ENCODE results near the gene NOMO2. TPM values are rescaled to one million over a fixed set of nuclear protein-coding genes. Genes with fewer than 3 reads are reported as not detected.
"Not testable (repeated sequence)": the region's sequence is repeated elsewhere in the genome, so short reads cannot be mapped to it uniquely, and the experiment has no call there.

NOMO2 gene
- total RNA-seq, result 100 to 1,000 TPM in 1 of 2 experiments, 10 to 100 TPM in 1; 77.2 to 122 TPM

GRCh38 chr16:18561727-18562314, at the start of gene NOMO2:
NOMO2 (minus strand) TSS chr16:18562097; CDS start chr16:18562040, 57 bp downstream.
- H3K9me3 Mint-ChIP-seq; CTCF ChIA-PET; H3K27me3 Mint-ChIP-seq; POLR2A ChIA-PET; H3K36me3 Mint-ChIP-seq (ENCODE audit: low read depth): not testable (repeated sequence)
- H3K27ac Mint-ChIP-seq, result peak within 1 kb of the TSS; percentile 73
- DNase-seq, result peak; percentile 90
- peak within 1 kb of the TSS; percentile 68 for H3K4me3 Mint-ChIP-seq
- H3K4me1 Mint-ChIP-seq, result peaks cover 18% of the 10 kb centered on the region

- CTCF ChIA-PET; H3K36me3 Mint-ChIP-seq (ENCODE audit: low read depth); DNase-seq; H3K4me3 Mint-ChIP-seq; H3K27me3 Mint-ChIP-seq; H3K4me1 Mint-ChIP-seq; POLR2A ChIA-PET; H3K27ac Mint-ChIP-seq; H3K9me3 Mint-ChIP-seq: not testable (repeated sequence)
Observed at GRCh38 chr16:18610147-18610803, 48.4 kb upstream of the NOMO2 start.

GRCh38 chr16:18608271-18608670, 46.4 kb upstream of the NOMO2 start:
- H3K27me3 Mint-ChIP-seq; CTCF ChIA-PET; H3K27ac Mint-ChIP-seq; POLR2A ChIA-PET; H3K4me3 Mint-ChIP-seq; H3K9me3 Mint-ChIP-seq; H3K4me1 Mint-ChIP-seq; DNase-seq; H3K36me3 Mint-ChIP-seq (ENCODE audit: low read depth): not testable (repeated sequence)

- DNase-seq; H3K4me1 Mint-ChIP-seq; CTCF ChIA-PET; H3K36me3 Mint-ChIP-seq (ENCODE audit: low read depth); H3K27ac Mint-ChIP-seq; H3K9me3 Mint-ChIP-seq; POLR2A ChIA-PET; H3K4me3 Mint-ChIP-seq; H3K27me3 Mint-ChIP-seq: not testable (repeated sequence)
Observed at GRCh38 chr16:18603572-18604246, 41.8 kb upstream of the NOMO2 start.

- H3K27ac Mint-ChIP-seq; H3K36me3 Mint-ChIP-seq (ENCODE audit: low read depth); DNase-seq; H3K27me3 Mint-ChIP-seq; H3K9me3 Mint-ChIP-seq; CTCF ChIA-PET; H3K4me3 Mint-ChIP-seq; H3K4me1 Mint-ChIP-seq; POLR2A ChIA-PET: not testable (repeated sequence)
Observed at GRCh38 chr16:18598582-18598981, 36.7 kb upstream of the NOMO2 start.

DNA sequence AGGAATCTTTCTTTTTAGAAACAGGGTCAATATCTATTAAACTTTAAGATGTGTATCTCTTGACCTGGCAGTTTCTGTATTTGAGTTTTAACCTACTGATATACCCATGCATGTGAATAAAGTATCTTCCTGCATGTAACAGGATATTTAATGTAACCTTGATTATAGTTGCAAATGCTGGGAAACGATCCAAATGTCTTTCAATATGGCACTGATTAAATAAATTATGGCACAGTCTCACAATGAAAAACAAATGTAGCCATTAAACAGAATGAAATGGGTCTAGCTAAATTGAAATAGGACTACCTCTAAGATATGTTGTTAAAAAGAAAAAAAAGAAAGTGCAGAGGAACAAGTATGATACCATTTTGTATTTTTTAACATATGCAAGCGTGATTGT, 35.8 kb upstream of the NOMO2 start:
- POLR2A ChIA-PET, H3K4me1 Mint-ChIP-seq: not testable (repeated sequence)

GRCh38 chr16:18597319-18597718, 35.4 kb upstream of the NOMO2 start:
- H3K36me3 Mint-ChIP-seq (ENCODE audit: low read depth); H3K4me3 Mint-ChIP-seq; H3K27me3 Mint-ChIP-seq; H3K9me3 Mint-ChIP-seq; CTCF ChIA-PET; H3K27ac Mint-ChIP-seq; POLR2A ChIA-PET; H3K4me1 Mint-ChIP-seq; DNase-seq: not testable (repeated sequence)

More for the DNA sequence above, 35.8 kb upstream of the NOMO2 start:
- H3K9me3 Mint-ChIP-seq; H3K27me3 Mint-ChIP-seq; DNase-seq; H3K4me3 Mint-ChIP-seq; H3K36me3 Mint-ChIP-seq (ENCODE audit: low read depth); H3K27ac Mint-ChIP-seq; CTCF ChIA-PET: not testable (repeated sequence)

DNA sequence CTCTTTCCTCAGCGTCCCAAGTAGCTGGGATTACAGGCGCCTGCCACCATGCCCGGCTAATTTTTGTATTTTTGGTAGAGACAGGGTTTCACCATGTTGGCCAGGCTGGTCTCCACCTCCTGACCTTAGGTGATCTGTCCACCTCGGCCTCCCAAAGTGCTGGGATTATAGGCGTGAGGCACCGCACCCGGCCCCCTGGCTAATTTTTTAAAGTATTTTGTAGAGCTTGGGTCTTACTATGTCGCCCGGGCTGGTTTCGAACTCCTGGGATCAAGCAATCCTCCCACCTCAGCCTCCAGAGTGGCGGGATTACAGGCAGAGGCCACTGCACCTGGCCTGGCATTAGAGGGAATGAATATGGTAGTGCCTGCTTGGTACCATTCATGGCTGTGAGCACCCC, 33.9 kb upstream of the NOMO2 start:
- H3K36me3 Mint-ChIP-seq (ENCODE audit: low read depth); POLR2A ChIA-PET; H3K9me3 Mint-ChIP-seq; H3K27ac Mint-ChIP-seq; H3K27me3 Mint-ChIP-seq; DNase-seq; CTCF ChIA-PET; H3K4me1 Mint-ChIP-seq; H3K4me3 Mint-ChIP-seq: not testable (repeated sequence)

GRCh38 chr16:18594880-18595279, 33.0 kb upstream of the NOMO2 start:
- H3K27ac Mint-ChIP-seq; H3K9me3 Mint-ChIP-seq; CTCF ChIA-PET; POLR2A ChIA-PET; H3K4me3 Mint-ChIP-seq; H3K4me1 Mint-ChIP-seq; H3K27me3 Mint-ChIP-seq; H3K36me3 Mint-ChIP-seq (ENCODE audit: low read depth); DNase-seq: not testable (repeated sequence)

DNA sequence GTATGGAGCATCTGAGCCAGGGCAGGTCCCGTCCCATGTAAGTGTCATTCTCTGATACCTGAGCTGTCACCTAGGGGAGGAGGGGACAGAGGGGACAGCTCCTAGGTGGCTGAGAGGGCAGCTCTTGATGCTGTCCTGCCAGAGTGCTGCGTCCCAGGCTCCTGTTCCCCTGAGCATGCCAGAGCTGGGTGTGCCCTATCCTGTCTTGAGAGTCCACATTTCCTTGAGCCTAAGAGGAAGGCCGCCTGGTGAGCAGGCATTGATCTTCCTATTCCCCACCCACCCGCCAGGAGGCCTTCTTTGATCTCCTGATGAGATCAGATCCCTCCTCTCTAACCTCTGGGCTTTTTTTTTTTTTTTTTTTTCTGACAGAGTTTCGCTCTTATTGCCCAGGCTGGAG, 32.0 kb upstream of the NOMO2 start:
- H3K27ac Mint-ChIP-seq; H3K27me3 Mint-ChIP-seq; H3K9me3 Mint-ChIP-seq; POLR2A ChIA-PET; H3K36me3 Mint-ChIP-seq (ENCODE audit: low read depth); H3K4me1 Mint-ChIP-seq; H3K4me3 Mint-ChIP-seq; DNase-seq; CTCF ChIA-PET: not testable (repeated sequence)

DNA sequence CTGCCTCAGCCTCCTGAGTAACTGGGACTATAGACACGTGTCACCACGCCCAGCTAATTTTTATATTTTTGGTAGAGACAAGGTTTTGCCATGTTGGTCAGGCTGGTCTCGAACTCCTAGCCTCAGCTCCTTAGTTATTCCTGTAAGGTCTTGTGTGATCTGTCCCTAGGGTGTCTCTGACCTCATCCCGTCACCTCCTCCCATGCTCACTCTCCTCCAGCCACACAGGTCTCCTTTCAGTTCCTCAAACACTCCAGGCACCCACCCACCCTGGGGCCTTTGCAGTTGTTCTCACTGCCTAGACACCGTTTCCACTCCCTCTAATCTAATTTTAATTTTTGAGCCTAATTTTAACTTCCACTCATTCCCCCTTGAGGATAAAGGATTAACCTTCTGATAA, 31.1 kb upstream of the NOMO2 start:
- H3K9me3 Mint-ChIP-seq; H3K27me3 Mint-ChIP-seq; H3K36me3 Mint-ChIP-seq (ENCODE audit: low read depth); POLR2A ChIA-PET; CTCF ChIA-PET; H3K4me1 Mint-ChIP-seq; DNase-seq; H3K4me3 Mint-ChIP-seq; H3K27ac Mint-ChIP-seq: not testable (repeated sequence)

DNA sequence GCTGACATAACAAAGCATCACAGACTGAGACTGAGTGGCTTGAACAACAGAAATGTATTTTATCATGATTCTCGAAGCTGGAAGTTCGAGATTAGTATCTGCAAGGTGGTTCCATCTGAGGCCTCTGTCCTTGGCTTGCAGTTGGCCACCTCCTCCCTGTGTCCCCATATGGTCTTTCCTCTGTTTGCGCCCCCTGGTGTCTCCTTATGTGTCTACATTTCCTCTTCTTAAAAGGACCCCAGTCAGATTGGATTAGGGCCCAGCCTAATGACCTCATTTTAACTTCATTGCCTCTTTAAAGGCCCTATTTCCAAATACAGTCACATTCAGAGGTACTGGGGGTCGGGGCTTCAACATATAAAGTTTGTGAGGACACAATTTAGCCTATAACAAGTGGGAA, 30.0 kb upstream of the NOMO2 start:
- peak; percentile 25 for DNase-seq
- POLR2A ChIA-PET; H3K9me3 Mint-ChIP-seq; H3K27me3 Mint-ChIP-seq; H3K27ac Mint-ChIP-seq; H3K36me3 Mint-ChIP-seq (ENCODE audit: low read depth); CTCF ChIA-PET; H3K4me1 Mint-ChIP-seq; H3K4me3 Mint-ChIP-seq: not testable (repeated sequence)

GRCh38 chr16:18591441-18591840, 29.5 kb upstream of the NOMO2 start:
- H3K27me3 Mint-ChIP-seq; H3K27ac Mint-ChIP-seq; POLR2A ChIA-PET; H3K36me3 Mint-ChIP-seq (ENCODE audit: low read depth); CTCF ChIA-PET; DNase-seq; H3K9me3 Mint-ChIP-seq; H3K4me3 Mint-ChIP-seq; H3K4me1 Mint-ChIP-seq: not testable (repeated sequence)

- H3K4me1 Mint-ChIP-seq; H3K9me3 Mint-ChIP-seq; H3K27me3 Mint-ChIP-seq; H3K36me3 Mint-ChIP-seq (ENCODE audit: low read depth); POLR2A ChIA-PET; CTCF ChIA-PET; DNase-seq; H3K27ac Mint-ChIP-seq; H3K4me3 Mint-ChIP-seq: not testable (repeated sequence)
Observed at GRCh38 chr16:18589806-18590205, 27.9 kb upstream of the NOMO2 start.
